ENCODE data around the gene COX14.
A peak's percentile ranks its signal among the peaks of the same experiment; 100 is the strongest.

Gene COX14

DNA sequence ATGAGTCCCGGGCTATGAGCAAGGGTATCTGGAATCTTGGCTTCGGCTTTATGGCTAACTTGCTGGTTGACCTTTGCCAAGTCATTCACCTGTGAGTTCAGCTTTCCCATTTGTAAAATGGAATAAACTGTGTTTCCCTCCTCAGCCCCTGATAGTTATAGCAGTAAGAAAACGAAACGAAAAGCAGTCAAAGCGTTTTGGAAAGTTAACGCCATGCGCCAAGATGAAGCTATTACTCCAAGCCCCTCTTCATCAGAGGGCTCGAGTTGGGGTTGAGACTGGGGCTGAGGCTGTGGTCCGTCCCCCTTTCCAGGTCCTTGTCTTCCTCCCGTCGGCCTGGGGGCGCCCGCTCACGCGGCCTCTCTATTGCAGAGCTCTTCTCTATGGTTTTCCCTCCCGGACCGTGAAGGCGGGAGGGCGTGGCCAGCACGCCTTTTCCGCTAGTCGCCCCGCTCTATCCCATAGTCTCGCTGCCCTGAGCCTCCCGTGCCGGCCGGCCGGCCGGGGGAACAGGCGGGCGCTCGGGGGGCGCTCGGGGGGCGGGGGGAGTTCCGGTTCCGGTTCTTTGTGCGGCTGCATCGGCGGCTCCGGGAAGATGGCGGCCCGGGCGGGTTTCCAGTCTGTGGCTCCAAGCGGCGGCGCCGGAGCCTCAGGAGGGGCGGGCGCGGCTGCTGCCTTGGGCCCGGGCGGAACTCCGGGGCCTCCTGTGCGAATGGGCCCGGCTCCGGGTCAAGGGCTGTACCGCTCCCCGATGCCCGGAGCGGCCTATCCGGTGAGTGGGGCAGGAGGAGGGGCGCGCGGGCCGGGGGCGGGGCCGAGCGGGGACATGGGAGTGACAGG, 27.0 kb upstream of the COX14 start, which contains the start of gene SMARCD1 (continued):
- TF ChIP-seq, protein P1, sequence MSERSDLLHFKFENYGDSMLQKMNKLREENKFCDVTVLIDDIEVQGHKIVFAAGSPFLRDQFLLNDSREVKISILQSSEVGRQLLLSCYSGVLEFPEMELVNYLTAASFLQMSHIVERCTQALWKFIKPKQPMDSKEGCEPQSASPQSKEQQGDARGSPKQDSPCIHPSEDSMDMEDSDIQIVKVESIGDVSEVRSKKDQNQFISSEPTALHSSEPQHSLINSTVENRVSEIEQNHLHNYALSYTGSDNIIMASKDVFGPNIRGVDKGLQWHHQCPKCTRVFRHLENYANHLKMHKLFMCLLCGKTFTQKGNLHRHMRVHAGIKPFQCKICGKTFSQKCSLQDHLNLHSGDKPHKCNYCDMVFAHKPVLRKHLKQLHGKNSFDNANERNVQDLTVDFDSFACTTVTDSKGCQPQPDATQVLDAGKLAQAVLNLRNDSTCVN (tag by site-specific recombination; optimal IDR thresholded peaks at IDR 0.05): peak; percentile 30
- no peak for TF ChIP-seq ZNF560 (tag by site-specific recombination; IDR thresholded peaks at IDR 0.05; ENCODE audit: borderline replicate concordance)
- TF ChIP-seq, protein P2, sequence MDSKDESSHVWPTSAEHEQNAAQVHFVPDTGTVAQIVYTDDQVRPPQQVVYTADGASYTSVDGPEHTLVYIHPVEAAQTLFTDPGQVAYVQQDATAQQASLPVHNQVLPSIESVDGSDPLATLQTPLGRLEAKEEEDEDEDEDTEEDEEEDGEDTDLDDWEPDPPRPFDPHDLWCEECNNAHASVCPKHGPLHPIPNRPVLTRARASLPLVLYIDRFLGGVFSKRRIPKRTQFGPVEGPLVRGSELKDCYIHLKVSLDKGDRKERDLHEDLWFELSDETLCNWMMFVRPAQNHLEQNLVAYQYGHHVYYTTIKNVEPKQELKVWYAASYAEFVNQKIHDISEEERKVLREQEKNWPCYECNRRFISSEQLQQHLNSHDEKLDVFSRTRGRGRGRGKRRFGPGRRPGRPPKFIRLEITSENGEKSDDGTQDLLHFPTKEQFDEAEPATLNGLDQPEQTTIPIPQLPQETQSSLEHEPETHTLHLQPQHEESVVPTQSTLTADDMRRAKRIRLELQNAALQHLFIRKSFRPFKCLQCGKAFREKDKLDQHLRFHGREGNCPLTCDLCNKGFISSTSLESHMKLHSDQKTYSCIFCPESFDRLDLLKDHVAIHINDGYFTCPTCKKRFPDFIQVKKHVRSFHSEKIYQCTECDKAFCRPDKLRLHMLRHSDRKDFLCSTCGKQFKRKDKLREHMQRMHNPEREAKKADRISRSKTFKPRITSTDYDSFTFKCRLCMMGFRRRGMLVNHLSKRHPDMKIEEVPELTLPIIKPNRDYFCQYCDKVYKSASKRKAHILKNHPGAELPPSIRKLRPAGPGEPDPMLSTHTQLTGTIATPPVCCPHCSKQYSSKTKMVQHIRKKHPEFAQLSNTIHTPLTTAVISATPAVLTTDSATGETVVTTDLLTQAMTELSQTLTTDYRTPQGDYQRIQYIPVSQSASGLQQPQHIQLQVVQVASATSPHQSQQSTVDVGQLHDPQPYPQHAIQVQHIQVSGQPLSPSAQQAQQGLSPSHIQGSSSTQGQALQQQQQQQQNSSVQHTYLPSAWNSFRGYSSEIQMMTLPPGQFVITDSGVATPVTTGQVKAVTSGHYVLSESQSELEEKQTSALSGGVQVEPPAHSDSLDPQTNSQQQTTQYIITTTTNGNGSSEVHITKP (tag by site-specific recombination; IDR thresholded peaks at IDR 0.05): no peak; the same call in 1 of the 2 replicates
- no peak for TF ChIP-seq ZNF292 (tag by site-specific recombination; IDR thresholded peaks at IDR 0.05; ENCODE audit: borderline replicate concordance, low read depth)
- no peak for TF ChIP-seq ZNF175 (tag by site-specific recombination; IDR thresholded peaks at IDR 0.05)
- TF ChIP-seq ZNF202 (tag by site-specific recombination; IDR thresholded peaks at IDR 0.05; ENCODE audit: borderline replicate concordance): no peak
- no peak for TF ChIP-seq ZNF549 (tag by site-specific recombination; IDR thresholded peaks at IDR 0.05)
- TF ChIP-seq, protein P3, sequence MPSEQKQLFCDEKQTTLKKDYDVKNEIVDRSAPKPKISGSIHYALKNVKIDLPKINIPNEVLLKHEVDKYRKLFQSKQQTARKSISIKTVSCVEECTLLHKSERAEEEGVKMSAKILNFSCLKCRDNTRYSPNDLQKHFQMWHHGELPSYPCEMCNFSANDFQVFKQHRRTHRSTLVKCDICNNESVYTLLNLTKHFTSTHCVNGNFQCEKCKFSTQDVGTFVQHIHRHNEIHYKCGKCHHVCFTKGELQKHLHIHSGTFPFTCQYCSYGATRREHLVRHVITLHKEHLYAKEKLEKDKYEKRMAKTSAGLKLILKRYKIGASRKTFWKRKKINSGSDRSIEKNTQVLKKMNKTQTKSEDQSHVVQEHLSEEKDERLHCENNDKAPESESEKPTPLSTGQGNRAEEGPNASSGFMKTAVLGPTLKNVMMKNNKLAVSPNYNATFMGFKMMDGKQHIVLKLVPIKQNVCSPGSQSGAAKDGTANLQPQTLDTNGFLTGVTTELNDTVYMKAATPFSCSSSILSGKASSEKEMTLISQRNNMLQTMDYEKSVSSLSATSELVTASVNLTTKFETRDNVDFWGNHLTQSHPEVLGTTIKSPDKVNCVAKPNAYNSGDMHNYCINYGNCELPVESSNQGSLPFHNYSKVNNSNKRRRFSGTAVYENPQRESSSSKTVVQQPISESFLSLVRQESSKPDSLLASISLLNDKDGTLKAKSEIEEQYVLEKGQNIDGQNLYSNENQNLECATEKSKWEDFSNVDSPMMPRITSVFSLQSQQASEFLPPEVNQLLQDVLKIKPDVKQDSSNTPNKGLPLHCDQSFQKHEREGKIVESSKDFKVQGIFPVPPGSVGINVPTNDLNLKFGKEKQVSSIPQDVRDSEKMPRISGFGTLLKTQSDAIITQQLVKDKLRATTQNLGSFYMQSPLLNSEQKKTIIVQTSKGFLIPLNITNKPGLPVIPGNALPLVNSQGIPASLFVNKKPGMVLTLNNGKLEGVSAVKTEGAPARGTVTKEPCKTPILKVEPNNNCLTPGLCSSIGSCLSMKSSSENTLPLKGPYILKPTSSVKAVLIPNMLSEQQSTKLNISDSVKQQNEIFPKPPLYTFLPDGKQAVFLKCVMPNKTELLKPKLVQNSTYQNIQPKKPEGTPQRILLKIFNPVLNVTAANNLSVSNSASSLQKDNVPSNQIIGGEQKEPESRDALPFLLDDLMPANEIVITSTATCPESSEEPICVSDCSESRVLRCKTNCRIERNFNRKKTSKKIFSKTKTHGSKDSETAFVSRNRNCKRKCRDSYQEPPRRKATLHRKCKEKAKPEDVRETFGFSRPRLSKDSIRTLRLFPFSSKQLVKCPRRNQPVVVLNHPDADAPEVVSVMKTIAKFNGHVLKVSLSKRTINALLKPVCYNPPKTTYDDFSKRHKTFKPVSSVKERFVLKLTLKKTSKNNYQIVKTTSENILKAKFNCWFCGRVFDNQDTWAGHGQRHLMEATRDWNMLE (tag by site-specific recombination; conservative IDR thresholded peaks at IDR 0.05; ENCODE audit: low read depth): peak; percentile 50; the same call in 1 of the 2 replicates
- TF ChIP-seq SP7 (tag by site-specific recombination; IDR thresholded peaks at IDR 0.05): peak; percentile 41; the same call in 1 of the 2 replicates
- TF ChIP-seq ZNF596 (tag by site-specific recombination; IDR thresholded peaks at IDR 0.05): no peak
- no peak for TF ChIP-seq ZNF544 (tag by site-specific recombination; IDR thresholded peaks at IDR 0.05)
- TF ChIP-seq ZNF785 (tag by site-specific recombination; IDR thresholded peaks at IDR 0.05): no peak
- TF ChIP-seq ZNF394 (tag by site-specific recombination; IDR thresholded peaks at IDR 0.05; ENCODE audit: borderline replicate concordance): peak; percentile 28; the same call in 1 of the 2 replicates
- TF ChIP-seq ZNF768 (tag by site-specific recombination; IDR thresholded peaks at IDR 0.05): no peak
- TF ChIP-seq ZNF660 (tag by site-specific recombination; IDR thresholded peaks at IDR 0.05): peak; percentile 89; the same call in 1 of the 2 replicates
- TF ChIP-seq, protein P4, sequence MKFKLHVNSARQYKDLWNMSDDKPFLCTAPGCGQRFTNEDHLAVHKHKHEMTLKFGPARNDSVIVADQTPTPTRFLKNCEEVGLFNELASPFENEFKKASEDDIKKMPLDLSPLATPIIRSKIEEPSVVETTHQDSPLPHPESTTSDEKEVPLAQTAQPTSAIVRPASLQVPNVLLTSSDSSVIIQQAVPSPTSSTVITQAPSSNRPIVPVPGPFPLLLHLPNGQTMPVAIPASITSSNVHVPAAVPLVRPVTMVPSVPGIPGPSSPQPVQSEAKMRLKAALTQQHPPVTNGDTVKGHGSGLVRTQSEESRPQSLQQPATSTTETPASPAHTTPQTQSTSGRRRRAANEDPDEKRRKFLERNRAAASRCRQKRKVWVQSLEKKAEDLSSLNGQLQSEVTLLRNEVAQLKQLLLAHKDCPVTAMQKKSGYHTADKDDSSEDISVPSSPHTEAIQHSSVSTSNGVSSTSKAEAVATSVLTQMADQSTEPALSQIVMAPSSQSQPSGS (tag by site-specific recombination; IDR thresholded peaks at IDR 0.05; ENCODE audit: low read depth): no peak
- no peak for TF ChIP-seq ZNF350 (tag by site-specific recombination; IDR thresholded peaks at IDR 0.05)
- no peak for TF ChIP-seq ZNF48 (tag by site-specific recombination; IDR thresholded peaks at IDR 0.05)
- TF ChIP-seq SP2 (tag by site-specific recombination; IDR thresholded peaks at IDR 0.05): peak; percentile 75
- TF ChIP-seq, protein P5, sequence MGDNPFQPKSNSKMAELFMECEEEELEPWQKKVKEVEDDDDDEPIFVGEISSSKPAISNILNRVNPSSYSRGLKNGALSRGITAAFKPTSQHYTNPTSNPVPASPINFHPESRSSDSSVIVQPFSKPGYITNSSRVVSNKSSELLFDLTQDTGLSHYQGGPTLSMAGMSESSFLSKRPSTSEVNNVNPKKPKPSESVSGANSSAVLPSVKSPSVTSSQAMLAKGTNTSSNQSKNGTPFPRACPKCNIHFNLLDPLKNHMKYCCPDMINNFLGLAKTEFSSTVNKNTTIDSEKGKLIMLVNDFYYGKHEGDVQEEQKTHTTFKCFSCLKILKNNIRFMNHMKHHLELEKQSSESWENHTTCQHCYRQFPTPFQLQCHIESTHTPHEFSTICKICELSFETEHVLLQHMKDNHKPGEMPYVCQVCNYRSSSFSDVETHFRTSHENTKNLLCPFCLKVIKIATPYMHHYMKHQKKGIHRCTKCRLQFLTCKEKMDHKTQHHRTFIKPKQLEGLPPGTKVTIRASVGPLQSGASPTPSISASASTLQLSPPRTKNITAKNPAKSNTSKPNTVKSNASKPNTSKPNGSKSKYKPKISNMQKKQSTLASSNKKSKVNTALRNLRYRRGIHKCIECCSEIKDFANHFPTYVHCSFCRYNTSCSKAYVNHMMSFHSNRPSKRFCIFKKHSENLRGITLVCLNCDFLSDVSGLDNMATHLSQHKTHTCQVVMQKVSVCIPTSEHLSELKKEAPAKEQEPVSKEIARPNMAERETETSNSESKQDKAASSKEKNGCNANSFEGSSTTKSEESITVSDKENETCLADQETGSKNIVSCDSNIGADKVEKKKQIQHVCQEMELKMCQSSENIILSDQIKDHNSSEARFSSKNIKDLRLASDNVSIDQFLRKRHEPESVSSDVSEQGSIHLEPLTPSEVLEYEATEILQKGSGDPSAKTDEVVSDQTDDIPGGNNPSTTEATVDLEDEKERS (tag by site-specific recombination; IDR thresholded peaks at IDR 0.05): no peak
- peak; percentile 53; the same call in 1 of the 2 replicates for TF ChIP-seq ZNF76 (tag by site-specific recombination; IDR thresholded peaks at IDR 0.05; ENCODE audit: borderline replicate concordance, low read depth)
- TF ChIP-seq, protein P6, sequence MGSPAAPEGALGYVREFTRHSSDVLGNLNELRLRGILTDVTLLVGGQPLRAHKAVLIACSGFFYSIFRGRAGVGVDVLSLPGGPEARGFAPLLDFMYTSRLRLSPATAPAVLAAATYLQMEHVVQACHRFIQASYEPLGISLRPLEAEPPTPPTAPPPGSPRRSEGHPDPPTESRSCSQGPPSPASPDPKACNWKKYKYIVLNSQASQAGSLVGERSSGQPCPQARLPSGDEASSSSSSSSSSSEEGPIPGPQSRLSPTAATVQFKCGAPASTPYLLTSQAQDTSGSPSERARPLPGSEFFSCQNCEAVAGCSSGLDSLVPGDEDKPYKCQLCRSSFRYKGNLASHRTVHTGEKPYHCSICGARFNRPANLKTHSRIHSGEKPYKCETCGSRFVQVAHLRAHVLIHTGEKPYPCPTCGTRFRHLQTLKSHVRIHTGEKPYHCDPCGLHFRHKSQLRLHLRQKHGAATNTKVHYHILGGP (tag by site-specific recombination; IDR thresholded peaks at IDR 0.05): no peak

Data from HEK293 (cell line).